Amniotic epithelial cell (primary cell): Measurements from ENCODE around the gene TEKT2.

Source experiments
- DNase-seq: peaks from one replicate; pipeline ENCODE4 v3.0.0-alpha.2; 2010; ENCODE audit warnings: low read depth

TEKT2 gene

GRCh38 chr1:36087233-36088123 is 3.6 kb downstream of the TEKT2 start:
- no peak for DNase-seq

DNA sequence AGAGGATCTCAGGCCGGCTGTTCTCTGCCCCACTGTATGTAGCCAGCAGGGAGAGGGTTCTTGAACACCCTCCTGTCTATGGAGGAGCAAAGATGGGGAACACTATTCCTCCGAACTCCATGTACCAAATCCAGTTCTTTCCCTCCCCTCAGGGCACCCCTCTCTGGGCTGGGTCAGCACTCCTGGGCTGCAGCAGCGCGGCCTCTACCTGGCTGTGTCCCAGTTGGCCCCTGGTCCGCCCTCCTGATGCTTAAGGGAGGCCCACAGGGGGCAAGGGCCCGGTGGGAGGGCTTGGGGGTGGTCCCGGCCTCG is 4.3 kb downstream of the TEKT2 start:
- DNase-seq: no peak

DNA sequence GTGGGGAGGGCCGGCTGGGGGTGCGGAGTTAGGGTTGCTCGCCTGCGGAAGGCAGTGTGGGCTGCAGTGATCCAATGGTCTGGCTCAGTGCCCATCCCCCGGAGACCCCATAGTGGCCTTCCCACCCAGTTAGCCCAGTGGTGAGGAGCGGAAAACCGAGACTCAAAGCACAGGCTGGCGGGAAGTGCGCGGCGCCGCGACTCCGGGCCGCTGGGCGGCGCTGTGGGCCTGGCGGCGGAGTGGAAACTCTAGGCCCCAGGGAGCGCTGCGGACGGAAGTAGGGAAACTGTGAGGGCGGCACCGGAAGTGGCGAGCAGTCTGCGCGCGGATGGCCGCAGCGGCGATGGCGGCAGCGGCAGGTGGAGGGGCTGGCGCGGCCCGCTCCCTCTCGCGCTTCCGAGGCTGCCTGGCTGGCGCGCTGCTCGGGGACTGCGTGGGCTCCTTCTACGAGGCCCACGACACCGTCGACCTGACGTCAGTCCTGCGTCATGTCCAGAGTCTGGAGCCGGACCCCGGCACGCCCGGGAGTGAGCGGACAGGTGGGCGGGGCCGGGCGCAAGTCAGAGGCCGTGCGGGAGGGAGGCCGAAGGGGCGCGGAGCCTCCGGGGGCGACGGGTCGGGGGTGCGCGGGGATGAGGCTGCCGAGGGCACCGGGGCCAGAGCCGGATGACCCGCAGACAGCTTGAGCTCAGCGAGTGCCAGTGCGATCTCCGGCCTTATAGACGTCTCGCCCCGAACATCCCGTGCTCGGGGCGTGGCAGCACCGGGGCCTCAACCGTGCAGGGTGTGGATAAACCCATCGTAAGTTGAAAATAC is 4.9 kb downstream of the TEKT2 start, which contains the start of gene ADPRS:
ADPRS (plus strand) TSS at position 316 of the 816 bp plus-strand sequence; CDS start at position 329, 13 bp downstream.
- DNase-seq: peak; percentile 87

GRCh38 chr1:36089393-36090121 is 5.7 kb downstream of the TEKT2 start:
- DNase-seq: peak; percentile 71

- DNase-seq: no peak
These were observed 7.2 kb downstream of the TEKT2 start for GRCh38 chr1:36091141-36091540.

- no peak for DNase-seq
These were observed 7.8 kb downstream of the TEKT2 start for GRCh38 chr1:36091698-36092097.

DNA sequence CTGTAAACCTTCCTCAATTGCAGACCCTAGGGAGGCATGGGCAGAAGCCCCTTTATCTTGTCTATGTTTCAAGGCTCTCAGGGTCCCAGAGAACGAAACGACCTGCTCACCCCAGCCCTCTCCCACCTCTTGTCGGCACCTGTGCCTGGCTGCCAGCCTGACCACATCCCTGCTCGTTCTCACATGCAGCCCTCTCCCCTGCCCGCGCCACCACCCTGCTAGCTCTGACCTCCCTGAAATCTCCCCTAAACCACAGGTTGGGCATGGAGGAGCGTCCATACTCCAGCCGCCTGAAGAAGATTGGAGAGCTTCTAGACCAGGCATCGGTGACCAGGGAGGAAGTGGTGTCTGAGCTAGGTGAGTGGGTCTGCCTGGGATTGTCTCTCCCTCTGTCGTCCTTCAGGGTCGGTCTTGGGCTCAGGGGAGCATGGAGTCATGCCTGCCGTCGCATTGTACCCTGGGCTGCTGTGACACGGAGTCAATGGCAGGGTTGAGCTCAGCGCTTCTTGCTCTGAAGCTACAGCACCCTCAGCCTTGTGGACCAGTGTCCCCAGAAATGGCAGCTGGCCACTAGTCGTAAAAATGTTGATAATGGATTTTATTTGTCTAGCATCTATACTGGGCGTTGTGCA is 8.4 kb downstream of the TEKT2 start:
- DNase-seq: no peak

DNA sequence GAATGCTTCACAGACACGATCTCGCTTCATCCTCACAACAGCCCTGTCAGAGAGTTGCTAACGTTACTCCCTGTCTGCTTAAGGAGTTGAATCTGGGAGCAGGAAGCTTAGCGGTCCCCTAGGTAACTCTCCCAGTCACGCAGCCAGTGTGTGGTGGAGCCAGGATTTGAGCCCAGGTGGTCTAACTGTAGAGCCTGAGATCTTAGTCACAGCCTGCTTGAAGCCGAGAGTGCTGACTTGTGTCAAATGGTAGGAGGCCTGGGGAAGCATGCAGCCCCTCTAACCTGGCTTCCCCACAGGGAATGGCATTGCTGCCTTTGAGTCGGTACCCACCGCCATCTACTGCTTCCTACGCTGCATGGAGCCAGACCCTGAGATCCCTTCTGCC is 8.9 kb downstream of the TEKT2 start:
- DNase-seq: no peak

DNA sequence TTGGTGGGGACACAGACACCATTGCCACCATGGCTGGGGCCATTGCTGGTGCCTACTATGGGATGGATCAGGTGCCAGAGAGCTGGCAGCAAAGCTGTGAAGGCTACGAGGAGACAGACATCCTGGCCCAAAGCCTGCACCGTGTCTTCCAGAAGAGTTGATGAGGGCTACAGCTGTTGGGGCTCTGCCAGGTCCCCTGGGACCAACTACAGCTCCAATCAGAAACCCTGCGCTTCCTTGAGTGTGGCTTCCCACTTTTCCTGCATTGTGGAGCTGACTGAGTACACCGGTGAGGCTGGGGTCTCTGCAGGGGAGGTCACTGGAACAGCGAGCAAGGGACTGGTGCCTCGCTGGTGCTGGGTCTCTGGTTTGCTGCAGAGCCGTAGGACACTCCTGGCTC is 9.3 kb downstream of the TEKT2 start:
- no peak for DNase-seq

GRCh38 chr1:36093929-36094328 is 10.0 kb downstream of the TEKT2 start:
- no peak for DNase-seq

GRCh38 chr1:36094621-36095061 is 10.7 kb downstream of the TEKT2 start:
- no peak for DNase-seq

DNA sequence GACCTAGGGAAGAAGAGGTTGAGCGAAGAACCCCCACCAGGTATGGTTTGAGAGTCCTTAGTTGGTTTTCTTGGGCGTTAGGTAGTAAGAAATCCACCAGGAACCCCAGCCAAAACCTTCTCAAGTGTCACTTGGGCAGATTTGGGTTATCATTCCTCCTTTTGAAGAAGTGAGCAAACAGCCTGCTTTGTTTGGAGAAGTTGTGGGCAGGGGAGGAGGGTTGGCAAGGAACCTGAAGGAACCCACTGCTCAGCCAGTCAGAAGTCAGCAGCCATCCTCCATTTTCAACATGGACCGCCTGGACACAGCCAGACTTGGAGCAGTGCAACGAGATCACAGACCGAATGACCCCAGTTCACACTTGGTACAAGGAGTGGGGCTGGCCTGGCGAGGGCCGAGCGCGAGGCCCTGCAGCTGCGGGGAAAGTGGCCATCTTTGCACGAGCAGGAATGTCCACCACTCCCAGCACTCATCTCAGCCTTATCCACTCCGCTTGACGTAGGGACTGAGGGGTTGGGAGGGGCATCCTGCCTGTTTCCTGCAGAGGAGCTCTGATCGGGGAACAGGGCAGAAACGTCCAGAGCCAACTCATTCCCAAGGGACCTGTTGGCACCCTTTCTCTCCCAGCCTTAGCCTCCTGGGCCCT is 12.0 kb downstream of the TEKT2 start:
- no peak for DNase-seq

GRCh38 chr1:36096500-36097432 is 12.9 kb downstream of the TEKT2 start:
- DNase-seq: no peak

GRCh38 chr1:36097693-36098585 is 14.0 kb downstream of the TEKT2 start:
- DNase-seq: no peak

DNA sequence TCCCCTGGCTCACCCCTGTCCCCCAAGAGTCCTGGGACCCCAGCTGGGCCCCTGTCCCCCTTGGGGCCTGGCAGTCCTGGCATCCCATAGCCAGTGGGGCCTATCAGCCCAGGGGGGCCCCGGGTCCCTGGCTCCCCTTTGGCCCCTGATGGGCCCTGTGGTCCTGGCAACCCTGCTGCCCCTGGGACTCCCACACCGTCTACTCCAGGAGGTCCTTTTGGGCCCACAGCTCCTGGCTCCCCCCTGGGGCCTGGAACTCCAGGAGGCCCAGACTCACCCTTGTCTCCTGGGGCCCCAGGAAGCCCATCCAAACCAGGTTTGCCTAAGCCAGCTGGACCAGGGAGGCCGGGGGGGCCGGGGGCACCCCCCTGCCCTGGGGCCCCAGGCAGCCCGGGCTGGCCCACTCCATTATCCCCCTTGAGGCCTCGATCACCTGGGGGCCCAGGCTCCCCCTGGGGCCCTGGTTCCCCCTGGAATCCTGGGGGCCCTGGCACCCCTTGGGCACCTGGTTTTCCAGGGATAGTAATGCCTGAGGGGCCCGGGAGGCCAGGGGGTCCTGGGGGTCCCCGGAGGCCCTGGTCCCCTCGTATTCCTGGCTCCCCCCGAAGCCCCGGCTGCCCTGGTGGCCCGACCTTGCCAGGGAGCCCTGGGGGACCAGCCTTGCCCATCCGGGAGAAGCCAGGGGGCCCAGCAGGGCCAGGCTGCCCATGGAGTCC is 14.9 kb downstream of the TEKT2 start:
- DNase-seq: no peak

- peak; percentile 55 for DNase-seq
These were observed 15.9 kb downstream of the TEKT2 start for GRCh38 chr1:36099681-36100341.

DNA sequence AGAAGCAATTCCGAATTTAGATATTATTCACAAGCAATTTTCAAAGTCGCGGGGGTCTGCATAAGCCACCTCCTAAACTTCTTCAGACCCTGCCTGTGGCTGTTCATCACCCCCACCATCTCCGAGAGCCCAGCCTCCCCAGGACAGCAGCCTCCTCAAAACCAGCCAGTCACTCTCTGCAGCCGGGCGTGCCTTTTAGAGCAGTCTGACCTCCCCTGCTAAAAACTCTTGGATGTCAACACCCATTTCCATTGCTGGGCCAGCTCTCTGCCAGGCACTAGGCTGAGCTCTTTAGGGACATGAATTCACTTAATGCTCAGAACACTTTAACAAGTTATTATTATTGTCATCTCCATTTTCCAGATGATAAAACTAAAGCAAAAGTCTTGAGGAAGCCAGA is 16.5 kb downstream of the TEKT2 start:
- no peak for DNase-seq

GRCh38 chr1:36101546-36101945 is 17.7 kb downstream of the TEKT2 start:
- DNase-seq: no peak
